ENCODE data around the gene PRXL2A. TPM values are rescaled to one million over a fixed set of nuclear protein-coding genes. Genes with fewer than 3 reads are reported as not detected.
A peak's percentile ranks its signal among the peaks of the same experiment; 100 is the strongest.

Gene PRXL2A
- total and polyA plus RNA-seq, 3 experiments from 2014 or later, result 8.1 to 9.4 (median 8.3) TPM

DNA sequence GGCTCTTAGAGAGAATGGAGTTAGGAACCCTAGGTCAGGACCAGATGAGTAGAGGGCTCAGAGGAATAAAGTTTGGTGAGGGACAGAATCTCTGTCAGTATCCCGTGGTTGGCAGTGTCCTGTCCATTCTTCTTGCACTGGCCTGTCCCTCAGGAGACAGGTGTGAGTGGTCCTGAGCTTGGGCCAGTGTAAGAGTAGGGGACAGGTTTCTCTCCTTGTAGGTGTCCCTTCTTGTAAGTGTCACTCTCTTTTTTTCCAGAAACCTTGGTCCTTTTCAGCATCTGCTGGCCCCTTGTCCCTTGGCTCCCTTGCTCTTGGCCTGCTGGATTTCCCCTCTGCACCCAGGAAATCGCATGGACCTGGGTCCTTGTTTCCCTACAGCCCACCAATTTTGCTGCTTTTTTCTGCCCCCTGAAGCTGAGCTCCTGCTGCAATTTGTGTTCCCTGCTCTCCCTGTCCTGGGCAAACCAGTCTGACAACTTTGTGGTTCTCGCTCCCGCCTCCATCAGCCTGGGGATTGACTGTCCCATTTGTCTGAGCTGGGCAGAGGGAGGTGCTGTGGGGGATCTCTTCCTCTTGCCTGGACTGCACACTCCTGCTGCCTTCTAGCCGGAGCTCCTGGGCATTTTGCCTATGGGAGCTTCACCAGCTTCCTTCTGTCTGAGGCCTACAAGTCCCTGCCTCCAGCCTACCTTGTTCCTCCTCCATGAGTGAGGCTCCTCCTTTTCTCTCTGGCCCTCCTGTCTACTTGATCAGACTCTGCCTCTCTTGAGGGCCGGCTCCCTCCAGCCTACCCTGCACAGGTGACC is 52.3 kb downstream of the PRXL2A start:
- ChIA-PET POLR2A (interaction anchor here (0.6 to 3.2 kb wide), 4 partner anchors 11 to 42 kb away, joined by 3 to 28 read pairs (median 14); no protein-coding TSS in a partner anchor), CTCF (interaction anchor here (0.9 to 27.0 kb wide), 5 partner anchors 9 to 44 kb away, joined by 3 to 498 read pairs (median 55); no protein-coding TSS in a partner anchor)
- Histone ChIP-seq H3K4me3 (ENCODE audit: low read length) (peak overlapping the region; percentile 76), H3K36me3 (ENCODE audit: insufficient read depth, low read length) (no peaks in the 10 kb centered on the region), H3K9me3 (ENCODE audit: low read length) (no peaks in the 10 kb centered on the region), H3K27me3 (ENCODE audit: insufficient read depth, low read length, poor library complexity, severe bottlenecking) (no peaks in the 10 kb centered on the region), H3K4me1 (ENCODE audit: insufficient read depth, low read length) (peaks cover 99% of the 10 kb centered on the region), H3K27ac (ENCODE audit: low read depth, low read length) (peak overlapping the region; percentile 55)
- Mint-ChIP-seq H3K36me3 (peaks cover 0 to 23% (median 8%) of the 10 kb centered on the region in 3 donors), H3K4me1 (peaks cover 95 to 100% (median 95%) of the 10 kb centered on the region in 3 donors), H3K27ac (peak overlapping the region; percentile 84 to 95 (median 95)), H3K27me3 (no peaks in the 10 kb centered on the region), H3K4me3 (peak overlapping the region; percentile 88 to 99 (median 99)), H3K9me3 (no peaks in the 10 kb centered on the region)
- no peak for DNase-seq

DNA sequence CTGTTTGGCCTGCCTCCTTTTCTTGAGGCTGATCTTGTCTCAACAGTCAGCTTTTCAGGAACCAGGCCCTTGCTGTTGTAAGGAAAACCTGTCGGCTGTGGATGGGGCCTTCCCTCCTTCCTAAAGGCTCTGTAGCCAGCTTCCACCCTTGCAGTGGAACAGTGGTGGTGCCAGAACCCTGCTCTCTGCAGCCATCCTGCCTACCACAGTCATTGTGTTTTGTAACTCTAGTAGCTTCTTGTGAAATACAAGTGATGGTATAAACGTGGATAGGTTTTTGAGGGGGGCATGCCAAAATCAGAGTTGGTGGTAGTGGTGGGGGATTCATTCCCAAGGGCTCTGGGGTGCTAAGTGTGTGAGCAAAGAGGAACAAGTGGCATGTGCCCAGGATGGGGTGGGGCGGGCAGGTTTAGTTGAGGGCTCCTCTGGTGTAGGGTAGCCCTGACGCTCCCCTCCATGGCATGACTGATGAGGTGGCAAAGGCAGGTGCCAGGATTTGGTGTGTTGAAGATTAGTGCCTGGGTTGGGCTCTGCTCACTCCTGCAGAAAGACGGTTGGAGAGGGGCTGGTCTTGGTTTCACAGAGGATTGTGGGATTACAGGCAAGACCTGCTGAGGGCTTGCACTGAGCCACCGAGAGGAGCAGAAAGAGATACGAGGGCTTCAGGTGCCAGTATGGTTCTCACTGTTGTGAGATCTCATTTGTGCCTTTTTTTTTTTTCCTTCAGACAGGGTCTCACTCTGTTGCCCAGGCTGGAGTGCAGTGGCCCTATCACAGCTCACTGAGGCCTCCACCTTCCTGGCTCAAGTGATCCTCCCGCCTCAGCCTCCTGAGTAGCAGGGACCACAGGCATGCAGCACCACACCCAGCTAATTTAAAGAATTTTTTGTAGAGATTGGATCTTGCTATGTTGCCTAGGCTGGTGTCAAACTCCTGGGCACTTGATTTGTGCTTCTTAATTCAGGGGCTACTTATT is 53.1 kb downstream of the PRXL2A start:
- Histone ChIP-seq H3K4me3 (ENCODE audit: low read length) (peak overlapping the region; percentile 76), H3K27me3 (ENCODE audit: insufficient read depth, low read length, poor library complexity, severe bottlenecking) (no peaks in the 10 kb centered on the region), H3K9me3 (ENCODE audit: low read length) (no peaks in the 10 kb centered on the region), H3K27ac (ENCODE audit: low read depth, low read length) (peak overlapping the region; percentile 52), H3K4me1 (ENCODE audit: insufficient read depth, low read length) (peaks cover 100% of the 10 kb centered on the region), H3K36me3 (ENCODE audit: insufficient read depth, low read length) (no peaks in the 10 kb centered on the region)
- Mint-ChIP-seq H3K4me1 (peaks cover 96 to 100% (median 96%) of the 10 kb centered on the region in 3 donors), H3K27ac (peak overlapping the region; percentile 84 to 99 (median 95)), H3K36me3 (peaks cover 0 to 17% (median 8%) of the 10 kb centered on the region in 3 donors), H3K27me3 (no peaks in the 10 kb centered on the region), H3K9me3 (no peaks in the 10 kb centered on the region), H3K4me3 (peak overlapping the region; percentile 88 to 99 (median 99))
- DNase-seq, result no peak
- CTCF ChIA-PET, result interaction anchor here (0.9 to 27.0 kb wide), 5 partner anchors 8 to 43 kb away, joined by 3 to 498 read pairs (median 55); no protein-coding TSS in a partner anchor
- POLR2A ChIA-PET, result interaction anchor here (0.5 to 3.2 kb wide), 5 partner anchors 10 to 41 kb away, joined by 3 to 28 read pairs (median 4); no protein-coding TSS in a partner anchor

DNA sequence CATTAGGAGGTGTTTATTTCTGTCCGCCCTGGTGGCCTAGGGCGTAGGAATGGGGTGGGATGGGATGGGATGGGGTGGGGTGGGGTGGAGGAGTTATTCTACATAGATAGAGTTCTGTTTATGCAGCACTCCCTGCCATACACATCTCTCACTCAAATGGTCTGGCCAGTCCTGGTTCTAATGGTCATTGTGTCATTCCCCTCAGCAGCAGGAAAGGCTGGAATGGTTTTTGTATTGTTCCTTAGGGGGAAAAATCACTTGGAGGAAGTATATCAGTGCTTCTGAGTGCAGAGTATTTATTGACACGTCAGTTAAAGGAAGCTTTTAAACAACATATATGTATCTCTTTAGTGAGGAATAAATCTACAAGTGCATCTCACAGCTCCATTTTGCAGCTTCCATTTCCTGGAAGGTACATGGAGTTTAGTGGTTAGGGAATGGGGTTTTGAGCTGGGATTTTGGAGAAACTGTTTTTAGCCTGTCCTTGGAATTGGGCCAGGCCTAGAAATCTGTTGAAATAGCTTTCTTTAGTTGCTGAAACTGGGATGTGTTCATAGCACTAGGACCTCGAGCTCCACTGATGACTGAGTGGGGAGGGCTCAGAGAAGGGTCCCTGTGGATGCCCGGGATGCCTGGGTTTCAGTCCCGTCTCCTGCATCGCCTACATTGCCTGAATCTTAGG is 54.1 kb downstream of the PRXL2A start:
- Histone ChIP-seq H3K27me3 (ENCODE audit: insufficient read depth, low read length, poor library complexity, severe bottlenecking) (no peaks in the 10 kb centered on the region), H3K4me3 (ENCODE audit: low read length) (peak overlapping the region; percentile 76), H3K9me3 (ENCODE audit: low read length) (no peaks in the 10 kb centered on the region), H3K4me1 (ENCODE audit: insufficient read depth, low read length) (peaks cover 100% of the 10 kb centered on the region), H3K27ac (ENCODE audit: low read depth, low read length) (peak overlapping the region; percentile 25), H3K36me3 (ENCODE audit: insufficient read depth, low read length) (no peaks in the 10 kb centered on the region)
- Mint-ChIP-seq H3K27ac (peak overlapping the region; percentile 84 to 99 (median 95)), H3K9me3 (no peaks in the 10 kb centered on the region), H3K4me3 (peak overlapping the region; percentile 88 to 99 (median 99)), H3K27me3 (no peaks in the 10 kb centered on the region), H3K4me1 (peaks cover 96 to 100% (median 100%) of the 10 kb centered on the region in 3 donors), H3K36me3 (peaks cover 0 to 17% (median 8%) of the 10 kb centered on the region in 3 donors)
- ChIA-PET POLR2A (interaction anchor here (1.0 to 1.6 kb wide), 3 partner anchors 10 to 36 kb away, joined by 3 to 5 read pairs (median 4); no protein-coding TSS in a partner anchor), CTCF (interaction anchor here (1.0 to 27.0 kb wide), 4 partner anchors 7 to 42 kb away, joined by 3 to 498 read pairs (median 72); no protein-coding TSS in a partner anchor)
- DNase-seq, result no peak

DNA sequence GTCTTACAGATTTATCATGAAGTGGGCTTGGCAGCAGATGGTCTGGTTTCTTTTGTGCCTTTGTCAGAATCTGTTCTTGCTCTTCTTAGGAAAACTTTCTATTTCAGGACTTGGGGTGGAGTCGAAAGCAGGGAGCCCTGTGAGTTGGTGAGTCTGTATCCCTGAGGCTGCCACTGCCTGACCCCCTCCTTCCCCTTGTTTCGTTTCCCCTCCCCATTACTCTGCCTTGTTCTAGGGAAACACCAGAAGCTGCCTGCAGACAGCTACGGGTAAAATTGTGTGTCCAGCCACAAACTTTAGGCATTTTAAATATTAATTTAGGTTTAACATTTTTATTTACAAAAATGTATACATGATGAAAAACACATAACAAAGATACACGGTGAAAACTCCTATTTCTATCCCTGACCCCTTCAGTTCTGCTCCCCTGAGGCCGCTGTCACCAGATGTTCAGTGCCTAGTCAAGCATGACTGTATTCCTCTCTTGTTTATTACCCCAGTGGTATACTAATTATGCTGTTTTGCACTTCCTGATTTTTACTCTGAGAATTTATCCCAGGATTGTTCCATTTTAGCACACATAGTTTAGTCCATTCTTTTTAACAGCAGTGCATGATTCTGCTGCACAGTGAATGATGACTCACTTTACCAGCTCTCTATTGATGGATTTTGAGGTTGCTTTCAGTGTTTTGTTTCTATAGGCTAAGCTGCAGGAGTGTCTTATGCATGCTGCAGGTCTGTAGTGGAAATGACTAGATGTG is 54.8 kb downstream of the PRXL2A start:
- peak overlapping the region; percentile 84 to 100 (median 96) for H3K27ac Mint-ChIP-seq
- peaks cover 100% of the 10 kb centered on the region for H3K4me1 ChIP-seq (ENCODE audit: insufficient read depth, low read length)
- H3K27ac ChIP-seq (ENCODE audit: low read depth, low read length), result peak overlapping the region; percentile 25
- no peaks in the 10 kb centered on the region for H3K9me3 Mint-ChIP-seq
- DNase-seq, result no peak
- H3K27me3 Mint-ChIP-seq, result no peaks in the 10 kb centered on the region
- H3K4me3 ChIP-seq (ENCODE audit: low read length), result peak overlapping the region; percentile 53
- H3K36me3 Mint-ChIP-seq, result peaks cover 0 to 17% (median 8%) of the 10 kb centered on the region in 3 donors
- H3K36me3 ChIP-seq (ENCODE audit: insufficient read depth, low read length), result no peaks in the 10 kb centered on the region
- no peaks in the 10 kb centered on the region for H3K9me3 ChIP-seq (ENCODE audit: low read length)
- no peaks in the 10 kb centered on the region for H3K27me3 ChIP-seq (ENCODE audit: insufficient read depth, low read length, poor library complexity, severe bottlenecking)
- peaks cover 96 to 100% (median 100%) of the 10 kb centered on the region in 3 donors for H3K4me1 Mint-ChIP-seq
- peak overlapping the region; percentile 80 to 99 (median 99) for H3K4me3 Mint-ChIP-seq
- ChIA-PET POLR2A (interaction anchor here (1.0 to 1.6 kb wide), 3 partner anchors 9 to 36 kb away, joined by 3 to 5 read pairs (median 3); partner anchors contain the start of gene TSPAN14), CTCF (interaction anchor here (1.0 to 27.0 kb wide), 5 partner anchors 6 to 41 kb away, joined by 3 to 498 read pairs (median 49); no protein-coding TSS in a partner anchor)

DNA sequence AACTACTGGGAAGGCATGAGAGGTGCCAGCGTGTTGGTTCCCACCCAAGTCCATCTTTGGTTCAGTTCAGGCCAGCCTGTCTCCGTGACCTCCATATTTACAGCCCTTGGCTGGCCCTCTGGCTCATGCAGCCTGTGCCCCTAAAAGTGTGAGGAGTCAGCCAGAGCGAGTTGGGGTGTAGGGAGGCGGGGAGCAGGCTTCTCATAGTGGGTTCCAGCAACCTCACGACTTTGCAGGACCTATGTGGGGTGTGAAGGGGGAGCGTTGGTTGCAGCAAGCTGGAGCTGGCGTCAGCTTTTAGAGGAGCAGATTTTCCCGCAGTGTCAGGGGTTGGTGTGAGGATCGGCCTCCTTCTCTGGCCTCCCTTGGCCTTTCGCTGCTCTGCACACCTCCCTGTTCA is 55.5 kb downstream of the PRXL2A start:
- H3K27me3 ChIP-seq (ENCODE audit: insufficient read depth, low read length, poor library complexity, severe bottlenecking), result no peaks in the 10 kb centered on the region
- peaks cover 100% of the 10 kb centered on the region for H3K4me1 ChIP-seq (ENCODE audit: insufficient read depth, low read length)
- ChIA-PET POLR2A (interaction anchor here (0.9 to 1.6 kb wide), 4 partner anchors 9 to 35 kb away, joined by 3 to 6 read pairs (median 4); partner anchors contain the start of gene TSPAN14), CTCF (interaction anchor here (0.8 to 27.0 kb wide), 7 partner anchors 6 to 40 kb away, joined by 3 to 498 read pairs (median 7); partner anchors contain the start of gene TSPAN14)
- no peaks in the 10 kb centered on the region for H3K36me3 ChIP-seq (ENCODE audit: insufficient read depth, low read length)
- no peaks in the 10 kb centered on the region for H3K9me3 ChIP-seq (ENCODE audit: low read length)
- Mint-ChIP-seq H3K36me3 (peaks cover 0 to 18% (median 8%) of the 10 kb centered on the region in 3 donors), H3K9me3 (no peaks in the 10 kb centered on the region), H3K27ac (peak overlapping the region; percentile 84 to 100 (median 96)), H3K27me3 (no peaks in the 10 kb centered on the region), H3K4me1 (peaks cover 95 to 100% (median 100%) of the 10 kb centered on the region in 3 donors), H3K4me3 (peak overlapping the region; percentile 80 to 99 (median 99))
- peak overlapping the region; percentile 22 for H3K27ac ChIP-seq (ENCODE audit: low read depth, low read length)
- peak in 1 of 5 donors; percentile 45 for DNase-seq
- peak overlapping the region; percentile 53 for H3K4me3 ChIP-seq (ENCODE audit: low read length)

DNA sequence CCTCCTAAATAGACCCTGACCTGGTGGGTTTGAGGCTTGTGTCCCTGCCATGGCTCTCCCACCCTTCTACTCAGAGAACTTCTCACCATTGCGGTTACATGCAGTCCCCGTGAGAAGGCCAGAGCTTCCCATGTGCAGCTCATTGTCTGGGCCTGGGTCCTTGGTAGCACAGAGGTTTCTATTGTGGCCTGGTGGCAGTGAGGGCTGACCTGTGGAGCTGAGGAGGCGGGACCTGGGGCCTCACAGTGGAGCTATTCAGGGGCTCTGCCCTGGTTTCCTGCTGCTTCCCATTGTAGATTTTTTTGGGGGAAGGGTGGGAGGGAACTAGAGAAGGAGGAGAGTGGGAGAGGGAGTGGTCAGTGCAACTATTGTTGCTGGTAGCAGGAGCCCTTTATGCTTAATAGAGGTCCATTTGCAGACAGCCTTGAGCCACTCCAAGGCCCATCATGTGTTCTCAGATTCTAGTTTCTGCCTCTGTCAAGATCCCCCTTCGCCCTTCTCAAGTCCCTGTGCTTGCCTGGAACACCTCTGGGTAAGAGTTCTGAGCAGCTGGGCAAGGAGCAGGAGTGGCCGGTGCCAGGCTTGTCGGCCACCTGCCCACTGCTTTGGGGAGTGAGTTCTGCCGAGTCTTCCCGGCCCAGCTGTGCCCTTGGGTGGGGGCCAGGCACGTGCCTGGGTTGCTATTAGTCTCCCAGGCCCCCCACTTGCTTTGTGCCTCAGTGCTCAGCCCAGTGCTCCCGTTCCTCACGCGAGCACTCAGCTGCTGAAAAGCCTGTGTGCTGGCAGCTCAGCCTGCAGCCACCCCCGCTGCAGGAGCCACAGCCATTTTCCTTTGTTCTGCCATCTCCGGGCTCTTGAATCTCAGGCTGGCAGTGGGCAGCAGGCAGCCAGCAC is 56.5 kb downstream of the PRXL2A start:
- ChIA-PET CTCF (interaction anchor here (0.8 to 27.0 kb wide), 7 partner anchors 9 to 39 kb away, joined by 3 to 498 read pairs (median 7); partner anchors contain the start of gene TSPAN14), POLR2A (interaction anchor here (0.6 to 6.2 kb wide), 8 partner anchors 8 to 30 kb away, joined by 3 to 39 read pairs (median 6); partner anchors contain the start of gene TSPAN14)
- no peaks in the 10 kb centered on the region for H3K36me3 ChIP-seq (ENCODE audit: insufficient read depth, low read length)
- H3K36me3 Mint-ChIP-seq, result peaks cover 0 to 25% (median 10%) of the 10 kb centered on the region in 3 donors
- no peaks in the 10 kb centered on the region for H3K27me3 ChIP-seq (ENCODE audit: insufficient read depth, low read length, poor library complexity, severe bottlenecking)
- peak overlapping the region; percentile 68 to 99 (median 99) for H3K4me3 Mint-ChIP-seq
- DNase-seq, result peak in 1 of 5 donors; percentile 49
- no peaks in the 10 kb centered on the region for H3K9me3 Mint-ChIP-seq
- peaks cover 94 to 100% (median 100%) of the 10 kb centered on the region in 3 donors for H3K4me1 Mint-ChIP-seq
- peak overlapping the region; percentile 84 to 100 (median 98) for H3K27ac Mint-ChIP-seq
- H3K4me1 ChIP-seq (ENCODE audit: insufficient read depth, low read length), result peaks cover 100% of the 10 kb centered on the region
- no peaks in the 10 kb centered on the region for H3K27me3 Mint-ChIP-seq
- peak overlapping the region; percentile 22 for H3K27ac ChIP-seq (ENCODE audit: low read depth, low read length)
- H3K9me3 ChIP-seq (ENCODE audit: low read length), result no peaks in the 10 kb centered on the region
- H3K4me3 ChIP-seq (ENCODE audit: low read length), result peak overlapping the region; percentile 53
